Adrenal gland (tissue), 12 donors: ENCODE data around the gene POLG. TPM values are rescaled to one million over a fixed set of nuclear protein-coding genes. Genes with fewer than 3 reads are reported as not detected.

Experiments
- DNase-seq, 7 donors: peaks; one replicate each; pipeline ENCODE4 v3.0.0-alpha.2; 2019 to 2020
- H3K27ac ChIP-seq, 5 donors: fragments of 200-600 bp; sonication (generic) in 4 of 5; 1 replicate in 3 of 5; 2 replicates in 2 of 5; pipeline versions ENCODE4 v1.5.1 to v1.8.0; 2016 to 2020; ENCODE audit warnings: mild to moderate bottlenecking in 1 of 5
- H3K27me3 ChIP-seq: fragments of 200-600 bp; 2 replicates; pipeline ENCODE4 v1.8.0; 2021
- H3K36me3 ChIP-seq, 2 donors: fragments of 200-600 bp; replicated peaks in 1 of 2; 1 replicate in 1 of 2; 2 replicates in 1 of 2; pipeline versions ENCODE4 v1.5.1 to v1.8.0; 2018 to 2022
- H3K4me1 ChIP-seq, 2 donors: fragments of 200-600 bp; replicated peaks in 1 of 2; 1 replicate in 1 of 2; 2 replicates in 1 of 2; pipeline versions ENCODE4 v1.5.1 to v1.8.0; 2018 to 2021
- H3K4me3 ChIP-seq, 4 donors: fragments of 200-600 bp; sonication (generic) in 3 of 4; one replicate each; pipeline ENCODE4 v1.5.1; 2016 to 2018
- H3K9me3 ChIP-seq, 3 donors: fragments of 200-600 bp; sonication (generic) in 1 of 3; replicated peaks in 1 of 3; 1 replicate in 2 of 3; 2 replicates in 1 of 3; pipeline versions ENCODE4 v1.5.1 to v1.8.0; 2016 to 2021
- POLR2A ChIP-seq, 2 donors: fragments of 450-650 bp; IDR thresholded peaks; one replicate each; pipeline ENCODE4 v1.6.1; 2017; ENCODE audit warnings: antibody characterized with exemption in 2 of 2, mild to moderate bottlenecking in 2 of 2, moderate library complexity in 1 of 2
- WGBS, 4 donors: extraction: QIAGEN DNeasy Blood & Tissue Kit in 2 of 4; methylation state at CpG; one replicate each; pipeline versions ENCODE4 v1.1.5 to v1.1.7; 2013 to 2017; 5-methylcytosine and 5-hydroxymethylcytosine counted together
- intact Hi-C, 2 donors: fragments of 100-400 bp; cut with DNase I; formaldehyde crosslinking; loops; one replicate each; pipeline versions ENCODE4 v1.14.1 to v1.15.0; 2022 to 2023
- polyA plus RNA-seq, 3 donors: library from polyadenylated mRNA; stranded (reverse); fragments of 200-250 nt in 2 of 3; fragments of 350-450 nt in 1 of 3; fragmentation: Illumina TruSeq in 1 of 3; extraction: RNeasy Lipid Tissue Mini Kit (QIAGEN cat#74804) in 1 of 3; gene quantifications; one replicate each; pipeline ENCODE4 v1.2.3, GENCODE V29; 2013 to 2014
- total RNA-seq, 9 donors: library from RNA; depleted of rRNA in 4 of 9; stranded (reverse); fragments of >200 nt in 4 of 9; fragments of 120-200 nt in 1 of 9; fragmentation: NEBNext Ultra II Directional in 1 of 9; extraction: Animal tissue kit (Norgen Biotek cat#: 25700) in 1 of 9; gene quantifications; one replicate each; pipeline versions ENCODE4 v1.1.0 to v1.2.4, GENCODE V29; 2013 to 2023
- TF ChIP-seq, protein P1 (sequence below), 6 experiments: fragments of 450-650 bp in 4 of 6; fragments of 200-600 bp in 2 of 6; sonication (generic) in 1 of 6; IDR thresholded peaks; 1 replicate in 5 of 6; 2 replicates in 1 of 6; pipeline versions ENCODE4 v1.5.1 to v1.8.0; 2016 to 2021; ENCODE audit warnings: antibody characterized with exemption in 6 of 6, mild to moderate bottlenecking in 2 of 6, moderate library complexity in 1 of 6
- donor health status: healthy with polysubstance abuse.
- donor health status: Bipolar disorder and iron deficiency.
- donor health status: DM: yes; HTN: yes; CAD: no.
- donor health status: DM: no; HTN: no; CAD: no.
- donor health status: DM: no; HTN: no; CAD: no.
- donor health status: DM: yes; HTN: yes; CAD: no.

POLG gene
- total and polyA plus RNA-seq, 12 donors = 25.0 to 127 (median 49.8) TPM

DNA sequence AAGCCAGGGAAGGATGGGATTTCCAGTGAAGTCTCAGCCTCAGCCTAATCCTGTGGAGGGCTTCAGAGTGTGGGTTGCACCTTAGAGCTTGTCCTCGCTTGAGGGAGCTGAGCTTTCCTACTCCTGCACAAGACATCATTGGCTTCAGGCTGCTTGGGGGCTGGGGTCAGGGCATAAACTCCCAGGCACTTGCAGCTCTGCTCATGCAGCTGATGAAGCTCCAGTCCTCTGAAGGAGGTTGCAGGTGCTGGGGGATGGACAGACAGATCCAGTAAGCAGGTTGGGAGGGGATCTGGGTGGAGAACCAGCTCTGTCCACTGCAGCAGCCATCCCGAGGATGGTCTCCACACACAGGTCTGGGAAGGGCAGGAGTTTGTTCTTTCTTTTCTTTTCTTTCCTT, 19.4 kb upstream of the POLG start:
- DNase-seq = no peak
- H3K27me3 ChIP-seq = peaks cover 34% of the 10 kb centered on the region
- no peak for TF ChIP-seq POLR2A (IDR thresholded peaks at IDR 0.05)
- TF ChIP-seq, protein P1, sequence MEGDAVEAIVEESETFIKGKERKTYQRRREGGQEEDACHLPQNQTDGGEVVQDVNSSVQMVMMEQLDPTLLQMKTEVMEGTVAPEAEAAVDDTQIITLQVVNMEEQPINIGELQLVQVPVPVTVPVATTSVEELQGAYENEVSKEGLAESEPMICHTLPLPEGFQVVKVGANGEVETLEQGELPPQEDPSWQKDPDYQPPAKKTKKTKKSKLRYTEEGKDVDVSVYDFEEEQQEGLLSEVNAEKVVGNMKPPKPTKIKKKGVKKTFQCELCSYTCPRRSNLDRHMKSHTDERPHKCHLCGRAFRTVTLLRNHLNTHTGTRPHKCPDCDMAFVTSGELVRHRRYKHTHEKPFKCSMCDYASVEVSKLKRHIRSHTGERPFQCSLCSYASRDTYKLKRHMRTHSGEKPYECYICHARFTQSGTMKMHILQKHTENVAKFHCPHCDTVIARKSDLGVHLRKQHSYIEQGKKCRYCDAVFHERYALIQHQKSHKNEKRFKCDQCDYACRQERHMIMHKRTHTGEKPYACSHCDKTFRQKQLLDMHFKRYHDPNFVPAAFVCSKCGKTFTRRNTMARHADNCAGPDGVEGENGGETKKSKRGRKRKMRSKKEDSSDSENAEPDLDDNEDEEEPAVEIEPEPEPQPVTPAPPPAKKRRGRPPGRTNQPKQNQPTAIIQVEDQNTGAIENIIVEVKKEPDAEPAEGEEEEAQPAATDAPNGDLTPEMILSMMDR (IDR thresholded peaks at IDR 0.05) = no peak
- no peaks in the 10 kb centered on the region for H3K36me3 ChIP-seq
- H3K27ac ChIP-seq = no peak overlapping the region
- no peaks in the 10 kb centered on the region for H3K9me3 ChIP-seq
- H3K4me3 ChIP-seq = no peak overlapping the region
- intact Hi-C loops = no loop called here
- peaks cover 2 to 4% of the 10 kb centered on the region in 2 donors for H3K4me1 ChIP-seq
- 54 to 76% (median 60%) methylated on average over 2 of the region's 2 CpGs for WGBS, 4 donors

GRCh38 chr15:89352476-89352875, 17.9 kb upstream of the POLG start:
- Histone ChIP-seq H3K36me3 (no peaks in the 10 kb centered on the region), H3K4me3 (no peak overlapping the region), H3K4me1 (no peaks in the 10 kb centered on the region), H3K27ac (no peak overlapping the region), H3K27me3 (peaks cover 33% of the 10 kb centered on the region), H3K9me3 (no peaks in the 10 kb centered on the region)
- WGBS, 4 donors = 52 to 83% (median 62%) methylated on average over 1 to 4 of the region's 4 CpGs
- intact Hi-C loops = no loop called here
- DNase-seq = no peak
- TF ChIP-seq, protein P1 (IDR thresholded peaks at IDR 0.05) = no peak
- TF ChIP-seq POLR2A (IDR thresholded peaks at IDR 0.05) = no peak

GRCh38 chr15:89349206-89349558, 14.6 kb upstream of the POLG start:
- WGBS, 4 donors = 56 to 69% (median 61%) methylated on average over 5 of the region's 5 CpGs
- DNase-seq = no peak
- TF ChIP-seq, protein P1 (IDR thresholded peaks at IDR 0.05) = no peak
- TF ChIP-seq POLR2A (IDR thresholded peaks at IDR 0.05) = no peak
- no peak overlapping the region for H3K27ac ChIP-seq
- H3K4me3 ChIP-seq = no peak overlapping the region
- intact Hi-C loops = no loop called here
- peaks cover 20% of the 10 kb centered on the region for H3K27me3 ChIP-seq
- H3K36me3 ChIP-seq = no peaks in the 10 kb centered on the region
- no peaks in the 10 kb centered on the region for H3K9me3 ChIP-seq
- H3K4me1 ChIP-seq = no peaks in the 10 kb centered on the region

DNA sequence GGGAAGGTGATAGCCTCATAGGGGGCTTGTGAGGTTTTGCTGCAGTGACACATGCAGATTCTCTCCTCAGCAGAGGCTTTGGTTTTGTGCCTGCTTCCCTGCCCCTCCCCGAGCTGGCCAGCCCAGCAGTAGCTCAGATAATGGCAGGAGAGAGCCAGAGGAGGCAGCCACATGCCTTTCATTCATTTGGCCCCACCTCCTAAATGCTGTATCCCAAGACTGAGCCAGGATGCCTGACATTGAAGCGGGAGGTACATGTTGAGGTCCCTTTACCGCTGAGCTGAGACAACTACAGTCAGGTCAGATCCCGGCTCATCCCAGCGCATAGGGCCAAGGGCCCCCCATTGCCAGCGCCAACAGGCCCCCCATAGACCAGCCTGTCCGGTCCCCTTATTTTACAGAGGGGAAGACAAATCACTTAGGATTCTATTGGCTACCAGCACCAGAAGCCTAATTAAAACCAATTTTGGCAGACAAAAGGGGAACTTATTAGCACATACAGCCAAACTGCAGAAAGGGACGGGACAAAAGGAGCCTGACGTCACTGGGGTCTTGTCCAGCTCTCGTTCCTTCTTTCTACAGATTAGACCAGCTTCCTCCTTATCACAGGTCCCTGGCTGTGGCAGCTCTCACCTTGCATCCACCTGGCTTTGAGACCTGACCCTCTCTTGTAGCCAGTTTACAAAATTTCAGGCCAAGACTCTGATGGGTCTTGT, 12.1 kb upstream of the POLG start:
- TF ChIP-seq POLR2A (IDR thresholded peaks at IDR 0.05) = no peak
- TF ChIP-seq, protein P1 (IDR thresholded peaks at IDR 0.05) = no peak
- Histone ChIP-seq H3K27ac (no peak overlapping the region), H3K27me3 (peaks cover 4% of the 10 kb centered on the region), H3K4me1 (no peaks in the 10 kb centered on the region), H3K36me3 (no peaks in the 10 kb centered on the region), H3K4me3 (no peak overlapping the region), H3K9me3 (no peaks in the 10 kb centered on the region)
- intact Hi-C loops = no loop called here
- no peak for DNase-seq
- 47 to 66% (median 55%) methylated on average over 8 to 10 of the region's 10 CpGs for WGBS, 4 donors
